Upper lobe of left lung (tissue), 4 donors: Measurements from ENCODE around the gene COL6A3.

Experiments used
- POLR2AphosphoS5 ChIP-seq, 2 donors: sonication (generic); formaldehyde crosslinking; IDR thresholded peaks; one replicate each; pipeline ENCODE4 v1.5.1; 2017; ENCODE audit warnings: antibody characterized with exemption in 2 of 2
- TF ChIP-seq, protein P1 (sequence below), 6 experiments: fragments of 450-650 bp in 4 of 6; fragments of 200-600 bp in 2 of 6; sonication (generic) in 2 of 6; IDR thresholded peaks; one replicate each; pipeline ENCODE4 v1.5.1; 2016 to 2019; ENCODE audit warnings: antibody characterized with exemption in 6 of 6

DNA sequence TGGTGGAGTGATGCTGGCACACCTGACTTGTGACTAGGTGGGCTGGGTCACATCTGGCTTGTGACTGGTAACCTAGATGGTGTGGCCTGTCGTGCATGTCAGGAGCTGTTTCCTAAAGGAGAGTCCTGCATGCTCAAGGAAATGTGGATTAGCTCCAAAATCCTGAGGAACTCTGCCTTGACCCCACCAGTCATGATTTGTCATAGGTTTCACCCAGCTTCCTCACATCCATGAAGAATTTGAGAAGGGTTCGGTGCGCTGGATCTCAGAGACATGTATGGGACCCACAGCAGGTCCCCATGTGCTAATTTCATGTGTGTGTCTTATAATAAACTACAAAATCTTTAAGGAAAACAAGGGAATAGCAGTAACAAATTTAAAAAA, 107.2 kb downstream of the COL6A3 start:
- no peak for TF ChIP-seq POLR2AphosphoS5 (IDR thresholded peaks at IDR 0.05)
- TF ChIP-seq, protein P1, sequence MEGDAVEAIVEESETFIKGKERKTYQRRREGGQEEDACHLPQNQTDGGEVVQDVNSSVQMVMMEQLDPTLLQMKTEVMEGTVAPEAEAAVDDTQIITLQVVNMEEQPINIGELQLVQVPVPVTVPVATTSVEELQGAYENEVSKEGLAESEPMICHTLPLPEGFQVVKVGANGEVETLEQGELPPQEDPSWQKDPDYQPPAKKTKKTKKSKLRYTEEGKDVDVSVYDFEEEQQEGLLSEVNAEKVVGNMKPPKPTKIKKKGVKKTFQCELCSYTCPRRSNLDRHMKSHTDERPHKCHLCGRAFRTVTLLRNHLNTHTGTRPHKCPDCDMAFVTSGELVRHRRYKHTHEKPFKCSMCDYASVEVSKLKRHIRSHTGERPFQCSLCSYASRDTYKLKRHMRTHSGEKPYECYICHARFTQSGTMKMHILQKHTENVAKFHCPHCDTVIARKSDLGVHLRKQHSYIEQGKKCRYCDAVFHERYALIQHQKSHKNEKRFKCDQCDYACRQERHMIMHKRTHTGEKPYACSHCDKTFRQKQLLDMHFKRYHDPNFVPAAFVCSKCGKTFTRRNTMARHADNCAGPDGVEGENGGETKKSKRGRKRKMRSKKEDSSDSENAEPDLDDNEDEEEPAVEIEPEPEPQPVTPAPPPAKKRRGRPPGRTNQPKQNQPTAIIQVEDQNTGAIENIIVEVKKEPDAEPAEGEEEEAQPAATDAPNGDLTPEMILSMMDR (IDR thresholded peaks at IDR 0.05) = no peak
